ENCODE measurements around the gene LIPA. TPM values are rescaled to one million over a fixed set of nuclear protein-coding genes. Genes with fewer than 3 reads are reported as not detected.
A peak's percentile ranks its signal among the peaks of the same experiment; 100 is the strongest.

The LIPA gene
- total and polyA plus RNA-seq, 9 of the 15 experiments (the other 6 are each of a cell fraction or from before 2014, with no cell fraction given) = 0.07 to 0.40 (median 0.15) TPM; not detected in 1

- TF ChIP-seq ZNF217 (CRISPR knock-in tag; IDR thresholded peaks at IDR 0.05) (no peak), ZNF316 (IDR thresholded peaks at IDR 0.05) (peak; percentile 54; the same call in 1 of the 2 replicates), MAFF (IDR thresholded peaks at IDR 0.05; ENCODE audit: low read length) (peak; percentile 34; the same call in 1 of the 2 replicates), MAFG (tag; conservative IDR thresholded peaks at IDR 0.05) (peak; percentile 80), NFE2L1 (tag; IDR thresholded peaks at IDR 0.05; ENCODE audit: borderline replicate concordance, low read depth) (peak; percentile 33; the same call in 1 of the 2 replicates), NFE2 (IDR thresholded peaks at IDR 0.05; ENCODE audit: low read depth) (peak; percentile 51), ZNF165 (CRISPR knock-in tag; IDR thresholded peaks at IDR 0.05; ENCODE audit: borderline replicate concordance) (no peak), FOXM1 (IDR thresholded peaks at IDR 0.05; ENCODE audit: low read depth) (no peak), FOXM1 (CRISPR knock-in tag; IDR thresholded peaks at IDR 0.05; ENCODE audit: low read depth) (no peak), MAFK (IDR thresholded peaks at IDR 0.05; ENCODE audit: low read length) (peak; percentile 33; the same call in 1 of the 2 replicates)
- CTCF ChIA-PET (ENCODE audit: low intra/inter-chr PET ratio) = no interaction called here
- DNase-seq (ENCODE audit: extremely low read depth in 1 of 4, low spot score in 3 of 4) (no peak), ATAC-seq (no peak), FAIRE-seq (no peak)
- Histone ChIP-seq H3K4me1 (replicated peaks in 1 of 2; ENCODE audit: control insufficient read depth in 2 of 2, insufficient read depth in 2 of 2, low read length in 2 of 2) (no peaks in the 10 kb centered on the region), H3K9me1 (ENCODE audit: control insufficient read depth, insufficient read depth, low read length) (no peaks in the 10 kb centered on the region), H3K27ac (ENCODE audit: extremely low read depth, low read depth, low read length) (no peak overlapping the region), H3K36me3 (ENCODE audit: control insufficient read depth, insufficient read depth, low read length) (no peaks in the 10 kb centered on the region), H2AFZ (ENCODE audit: low read depth, low read length) (no peak overlapping the region), H3K79me2 (ENCODE audit: control insufficient read depth, insufficient read depth, low read length) (no peaks in the 10 kb centered on the region), H3K4me2 (ENCODE audit: insufficient read depth, low read length) (no peak overlapping the region), H3K9ac (ENCODE audit: insufficient read depth in 1 of 2, low read depth in 2 of 2, low read length in 2 of 2) (no peak overlapping the region), H3K27me3 (ENCODE audit: control insufficient read depth in 2 of 2, insufficient read depth in 2 of 2, low read length in 2 of 2) (peaks cover 0 to 2% of the 10 kb centered on the region in 2 experiments; a peak in 3 of 5 replicates), H4K20me1 (replicated peaks; ENCODE audit: control insufficient read depth, insufficient read depth, low read length) (no peaks in the 10 kb centered on the region), H3K4me3 (no peak overlapping the region), H3K9me3 (replicated peaks; ENCODE audit: control insufficient read depth, insufficient read depth, low read depth, low read length) (no peaks in the 10 kb centered on the region)
- no TSS peak for BruUV-seq (replicated peaks)
- in situ Hi-C loops (cut with MboI) = no loop called here
- POLR2A ChIA-PET = no interaction called here
- intact Hi-C loops (cut with micrococcal nuclease) = no loop called here
- 0% methylated on average over 7 of the region's 7 CpGs for WGBS (ENCODE audit: insufficient coverage, low coverage, missing lambda C conversion rate)
These were observed 50.1 kb downstream of the LIPA start for GRCh38 chr10:89201345-89202032.

Measured in K562 (cell line).